CD4-positive, alpha-beta memory T cell (primary cell): ENCODE measurements around the gene TRIM59. TPM values are rescaled to one million over a fixed set of nuclear protein-coding genes. Genes with fewer than 3 reads are reported as not detected.

ENCODE experiments used
- CTCF ChIA-PET: fragments of 350-600 bp; sonication (Branson Sonifier 250); formaldehyde crosslinking; loops from one replicate; lab custom pipeline; 2021; ENCODE audit warnings: inconsistent platforms; ENCODE audit not compliant: partially characterized antibody; lab: Charles Lee
- POLR2A ChIA-PET: fragments of 350-600 bp; sonication (Branson Sonifier 250); formaldehyde crosslinking; loops from one replicate; lab custom pipeline; 2021; ENCODE audit not compliant: partially characterized antibody; lab: Charles Lee
- DNase-seq, 5 donors: peaks; one replicate each; pipeline versions ENCODE4 v3.0.0 to v3.0.0-alpha.2; 2020 to 2022; ENCODE audit warnings: mixed read lengths in 1 of 5
- H3K27ac ChIP-seq: one replicate; pipeline ENCODE4 v1.7.0; 2013; ENCODE audit warnings: low read depth, low read length
- H3K27me3 ChIP-seq: 2 replicates; pipeline ENCODE4 v1.7.0; 2013; ENCODE audit warnings: mild to moderate bottlenecking, low read length, moderate library complexity; ENCODE audit not compliant: insufficient read depth
- H3K36me3 ChIP-seq: 2 replicates; pipeline ENCODE4 v1.7.0; 2013; ENCODE audit warnings: mild to moderate bottlenecking, low read length, moderate library complexity; ENCODE audit not compliant: insufficient read depth
- H3K4me1 ChIP-seq: 2 replicates; pipeline ENCODE4 v1.7.0; 2013; ENCODE audit warnings: mild to moderate bottlenecking, low read length, moderate library complexity; ENCODE audit not compliant: insufficient read depth
- H3K4me3 ChIP-seq, 2 donors: one replicate each; pipeline ENCODE4 v1.7.0; 2013; ENCODE audit warnings: low read length in 2 of 2, mild to moderate bottlenecking in 1 of 2
- H3K9me3 ChIP-seq, 2 donors: one replicate each; pipeline ENCODE4 v1.7.0; 2013; ENCODE audit warnings: low read length in 2 of 2, control low read depth in 1 of 2; ENCODE audit not compliant: control insufficient read depth in 1 of 2
- H3K27ac Mint-ChIP-seq, 7 donors: one replicate each; pipeline ENCODE4 v1.8.0; 2020 to 2021; ENCODE audit warnings: mixed read lengths in 7 of 7, mild to moderate bottlenecking in 6 of 7, inconsistent platforms in 3 of 7, moderate library complexity in 3 of 7
- H3K27me3 Mint-ChIP-seq, 2 donors: one replicate each; pipeline ENCODE4 v1.8.0; 2020 to 2021; ENCODE audit warnings: mixed read lengths in 2 of 2
- H3K36me3 Mint-ChIP-seq, 2 donors: one replicate each; pipeline ENCODE4 v1.8.0; 2020 to 2021; ENCODE audit warnings: mixed read lengths in 2 of 2, inconsistent platforms in 1 of 2, mild to moderate bottlenecking in 1 of 2
- H3K4me1 Mint-ChIP-seq, 4 donors: one replicate each; pipeline ENCODE4 v1.8.0; 2020 to 2021; ENCODE audit warnings: mixed read lengths in 4 of 4, mild to moderate bottlenecking in 1 of 4
- H3K4me3 Mint-ChIP-seq, 8 donors: one replicate each; pipeline ENCODE4 v1.8.0; 2020 to 2021; ENCODE audit warnings: mixed read lengths in 8 of 8, mild to moderate bottlenecking in 7 of 8, moderate library complexity in 6 of 8, inconsistent platforms in 3 of 8
- H3K9me3 Mint-ChIP-seq, 8 donors: one replicate each; pipeline ENCODE4 v1.8.0; 2020 to 2021; ENCODE audit warnings: mixed read lengths in 8 of 8, mild to moderate bottlenecking in 5 of 8, inconsistent platforms in 3 of 8, moderate library complexity in 1 of 8
- intact Hi-C: fragments of 100-400 bp; cut with micrococcal nuclease; formaldehyde crosslinking; loops from one replicate; pipeline ENCODE4 v1.15.1; 2023
- polyA plus RNA-seq, 2 donors: library from polyadenylated mRNA; unstranded; fragments of 300-500 nt; fragmentation: Illumina TruSeq; gene quantifications; one replicate each; pipeline ENCODE4 v1.2.3, GENCODE V29; 2021
- total RNA-seq, 2 experiments: library from RNA; stranded (reverse); gene quantifications; one replicate each; pipeline ENCODE4 v1.2.3, GENCODE V29; 2021

The TRIM59 gene
- total and polyA plus RNA-seq, 4 experiments from 2014 or later, result 21.6 to 31.5 (median 27.3) TPM

- no peaks in the 10 kb centered on the region for H3K9me3 ChIP-seq
- Mint-ChIP-seq H3K4me3 (no peak overlapping the region), H3K27ac (peak overlapping the region in 3 of 7 donors; percentile 17 to 64 (median 33)), H3K9me3 (no peaks in the 10 kb centered on the region), H3K4me1 (peaks cover 10 to 21% (median 16%) of the 10 kb centered on the region in 4 donors), H3K27me3 (no peaks in the 10 kb centered on the region), H3K36me3 (peaks cover 4 to 43% of the 10 kb centered on the region in 2 donors)
- H3K4me3 ChIP-seq, result no peak overlapping the region
- CTCF ChIA-PET, result interaction anchor here (0.7 to 5.5 kb wide), 27 partner anchors 10 to 528 kb away, joined by 3 to 63 read pairs (median 6); partner anchors contain the start of genes IFT80, IL12A, SMC4 and TRIM59
- DNase-seq, result peak; percentile 68 to 74 (median 70)
- peaks cover 13% of the 10 kb centered on the region for H3K4me1 ChIP-seq
- H3K36me3 ChIP-seq, result peaks cover 4% of the 10 kb centered on the region
- H3K27ac ChIP-seq, result no peak overlapping the region
- POLR2A ChIA-PET, result interaction anchor here (1.0 to 4.4 kb wide), 3 partner anchors 11 to 35 kb away, joined by 4 to 18 read pairs (median 9); partner anchors contain the start of genes SMC4 and TRIM59
- H3K27me3 ChIP-seq, result no peaks in the 10 kb centered on the region
- intact Hi-C loops, result loop anchor here (1.0 to 5.0 kb wide), 5 partner anchors 71 to 1569 kb away; partner anchors contain the start of gene IL12A
Observed at GRCh38 chr3:160413613-160414248, 35.9 kb downstream of the TRIM59 start.

- H3K4me3 Mint-ChIP-seq, result no peak overlapping the region
- peak overlapping the region in 1 of 7 donors; percentile 4 for H3K27ac Mint-ChIP-seq
- no peak overlapping the region for H3K4me3 ChIP-seq
- H3K4me1 ChIP-seq, result peaks cover 13% of the 10 kb centered on the region
- no peaks in the 10 kb centered on the region for H3K27me3 Mint-ChIP-seq
- intact Hi-C loops, result loop anchor here (2.0 to 5.0 kb wide), 2 partner anchors 70 to 1568 kb away; no protein-coding TSS in a partner anchor
- peaks cover 4 to 38% of the 10 kb centered on the region in 2 donors for H3K36me3 Mint-ChIP-seq
- H3K27me3 ChIP-seq, result no peaks in the 10 kb centered on the region
- DNase-seq, result no peak
- H3K27ac ChIP-seq, result no peak overlapping the region
- POLR2A ChIA-PET, result interaction anchor here (0.8 to 4.4 kb wide), 5 partner anchors 9 to 38 kb away, joined by 4 to 18 read pairs (median 4); partner anchors contain the start of genes SMC4 and TRIM59
- no peaks in the 10 kb centered on the region for H3K9me3 ChIP-seq
- CTCF ChIA-PET, result interaction anchor here (0.8 to 5.5 kb wide), 15 partner anchors 10 to 426 kb away, joined by 3 to 63 read pairs (median 10); partner anchors contain the start of genes IFT80, IL12A, SMC4 and TRIM59
- no peaks in the 10 kb centered on the region for H3K36me3 ChIP-seq
- H3K9me3 Mint-ChIP-seq, result no peaks in the 10 kb centered on the region
- H3K4me1 Mint-ChIP-seq, result peaks cover 10 to 21% (median 20%) of the 10 kb centered on the region in 4 donors
Observed at GRCh38 chr3:160412477-160412876, 37.1 kb downstream of the TRIM59 start.

GRCh38 chr3:160409812-160410610 is 39.6 kb downstream of the TRIM59 start:
- Mint-ChIP-seq H3K4me3 (no peak overlapping the region), H3K4me1 (peaks cover 0 to 11% (median 10%) of the 10 kb centered on the region in 4 donors), H3K36me3 (peaks cover 4 to 23% of the 10 kb centered on the region in 2 donors), H3K27ac (peak overlapping the region in 2 of 7 donors; percentile 3 to 15), H3K9me3 (no peaks in the 10 kb centered on the region), H3K27me3 (no peaks in the 10 kb centered on the region)
- no peak for DNase-seq
- no peaks in the 10 kb centered on the region for H3K27me3 ChIP-seq
- H3K36me3 ChIP-seq, result no peaks in the 10 kb centered on the region
- H3K27ac ChIP-seq, result no peak overlapping the region
- intact Hi-C loops, result loop anchor here (5.0 kb wide), 1 partner anchor 68 kb away; no protein-coding TSS in a partner anchor
- peaks cover under 1% of the 10 kb centered on the region for H3K4me1 ChIP-seq
- H3K9me3 ChIP-seq, result no peaks in the 10 kb centered on the region
- no peak overlapping the region for H3K4me3 ChIP-seq
- CTCF ChIA-PET, result interaction anchor here (1.0 to 3.9 kb wide), 7 partner anchors 8 to 581 kb away, joined by 3 to 21 read pairs (median 3); partner anchors contain the start of genes IFT80, IL12A and SMC4
- POLR2A ChIA-PET, result interaction anchor here (0.6 to 2.5 kb wide), 7 partner anchors 9 to 1140 kb away, joined by 3 to 9 read pairs (median 4); partner anchors contain the start of genes SMC4 and TRIM59

- Mint-ChIP-seq H3K9me3 (peaks cover 0 to 11% (median under 1%) of the 10 kb centered on the region in 8 donors), H3K27me3 (no peaks in the 10 kb centered on the region), H3K4me3 (peak overlapping the region; percentile 67 to 88 (median 82)), H3K4me1 (peaks cover 25 to 50% (median 31%) of the 10 kb centered on the region in 4 donors), H3K36me3 (peaks cover 4 to 38% of the 10 kb centered on the region in 2 donors), H3K27ac (peak overlapping the region; percentile 26 to 90 (median 66))
- no peak for DNase-seq
- Histone ChIP-seq H3K27me3 (no peaks in the 10 kb centered on the region), H3K4me3 (peak overlapping the region in 1 of 2 donors; percentile 36), H3K9me3 (no peaks in the 10 kb centered on the region), H3K36me3 (no peaks in the 10 kb centered on the region), H3K4me1 (peaks cover 31% of the 10 kb centered on the region), H3K27ac (peak overlapping the region; percentile 31)
- ChIA-PET CTCF (interaction anchor here (0.6 to 2.6 kb wide), 2 partner anchors 9 to 12 kb away, joined by 3 to 21 read pairs; no protein-coding TSS in a partner anchor), POLR2A (interaction anchor here (0.9 to 3.1 kb wide), 3 partner anchors 8 to 46 kb away, joined by 4 to 9 read pairs (median 9); partner anchors contain the start of gene TRIM59)
- intact Hi-C loops, result loop anchor here (5.0 kb wide), 1 partner anchor 177 kb away; the partner anchor contains the start of gene C3orf80
Observed at GRCh38 chr3:160403796-160404470, 45.7 kb downstream of the TRIM59 start.

- H3K27me3 ChIP-seq, result no peaks in the 10 kb centered on the region
Observed at GRCh38 chr3:160403028-160403545, 46.5 kb downstream of the TRIM59 start.

More at GRCh38 chr3:160403028-160403545, 46.5 kb downstream of the TRIM59 start:
- peak overlapping the region in 1 of 2 donors; percentile 15 for H3K4me3 ChIP-seq
- H3K27ac ChIP-seq, result peak overlapping the region; percentile 91
- H3K36me3 ChIP-seq, result no peaks in the 10 kb centered on the region
- no peak for DNase-seq
- H3K4me1 Mint-ChIP-seq, result peaks cover 29 to 51% (median 36%) of the 10 kb centered on the region in 4 donors
- CTCF ChIA-PET, result interaction anchor here (0.6 to 2.6 kb wide), 4 partner anchors 8 to 371 kb away, joined by 3 to 21 read pairs (median 6); no protein-coding TSS in a partner anchor
- H3K27me3 Mint-ChIP-seq, result no peaks in the 10 kb centered on the region
- peak overlapping the region; percentile 70 to 98 (median 92) for H3K4me3 Mint-ChIP-seq
- POLR2A ChIA-PET, result interaction anchor here (0.6 to 3.1 kb wide), 6 partner anchors 9 to 364 kb away, joined by 3 to 9 read pairs (median 4); partner anchors contain the start of genes KPNA4 and TRIM59
- peaks cover 0 to 11% (median under 1%) of the 10 kb centered on the region in 8 donors for H3K9me3 Mint-ChIP-seq
- intact Hi-C loops, result loop anchor here (5.0 kb wide), 1 partner anchor 176 kb away; the partner anchor contains the start of gene C3orf80
- peaks cover 37% of the 10 kb centered on the region for H3K4me1 ChIP-seq
- peak overlapping the region in 5 of 7 donors; percentile 22 to 85 (median 66) for H3K27ac Mint-ChIP-seq
- no peaks in the 10 kb centered on the region for H3K9me3 ChIP-seq
- peaks cover 4 to 42% of the 10 kb centered on the region in 2 donors for H3K36me3 Mint-ChIP-seq
